HCT116 (cell line): ENCODE results near the gene SV2A. TPM values are rescaled to one million over a fixed set of nuclear protein-coding genes. Genes with fewer than 3 reads are reported as not detected.

Experiments used
- ATAC-seq: fragments of 200-7000 bp; cut with Tn5 transposase; 2 replicates; pipeline ENCODE4 v1.9.1; 2020; ENCODE audit warnings: mild to moderate bottlenecking, moderate library complexity
- BruUV-seq: library from RNA; stranded (reverse); fragments of 400-500 nt; replicated peaks from 2 replicates; lab custom pipeline; 2021; lab: Mats Ljungman, UMichigan
- CTCF ChIA-PET: fragments of 300-600 bp; sonication (Branson Sonifier 250); formaldehyde crosslinking; loops from one replicate; lab custom pipeline; 2021; ENCODE audit warnings: antibody characterized with exemption; lab: Charles Lee
- POLR2A ChIA-PET: fragments of 300-600, 350-600 bp; sonication (Branson Sonifier 250); formaldehyde crosslinking; loops from one replicate; lab custom pipeline; 2021; ENCODE audit warnings: antibody characterized with exemption; lab: Charles Lee
- RAD21 ChIA-PET, 2 experiments: fragments of 300-600 bp; sonication (Branson Sonifier 250); formaldehyde crosslinking; loops; one replicate each; lab custom pipeline; 2023; ENCODE audit warnings: low total read pairs in 2 of 2; ENCODE audit not compliant: uncharacterized antibody in 2 of 2, unreplicated experiment in 2 of 2, low non-redundant PET in 1 of 2; lab: Charles Lee
- DNase-seq: peaks from one replicate; pipeline ENCODE4 v3.0.0-alpha.2; 2010; ENCODE audit warnings: low read depth, low spot score
- H2AFZ ChIP-seq: fragments of 200-600 bp; shearing (Covaris generic), sonication (generic); 2 replicates; pipeline ENCODE4 v1.6.1; 2017; ENCODE audit warnings: low read depth, mixed run types, mixed read lengths, antibody characterized with exemption, low read length; ENCODE audit not compliant: poor library complexity, severe bottlenecking
- H3K27ac ChIP-seq: 2 replicates; pipeline ENCODE4 v1.5.1; 2012; ENCODE audit warnings: low read depth, low read length
- H3K27me3 ChIP-seq: fragments of 200-600 bp; sonication (generic); 2 replicates; pipeline ENCODE4 v1.6.1; 2016; ENCODE audit warnings: mixed run types, low read length, mixed read lengths; ENCODE audit not compliant: insufficient read depth
- H3K36me3 ChIP-seq, 2 experiments: fragments of 200-500 bp in 1 of 2; fragments of 200-600 bp in 1 of 2; sonication (Bioruptor generic) in 1 of 2; sonication (generic) in 1 of 2; 2 replicates each; pipeline versions ENCODE4 v1.5.1 to v1.6.1; 2014 to 2016; ENCODE audit warnings: low read length in 2 of 2, inconsistent platforms in 1 of 2, mixed read lengths in 1 of 2, mixed run types in 1 of 2; ENCODE audit not compliant: insufficient read depth in 2 of 2, control insufficient read depth in 1 of 2
- H3K4me1 ChIP-seq, 2 experiments: fragments of 200-600 bp in 1 of 2; sonication (generic) in 1 of 2; 2 replicates each; pipeline versions ENCODE4 v1.5.1 to v1.6.1; 2012 to 2017; ENCODE audit warnings: low read length in 2 of 2, inconsistent platforms in 1 of 2, mild to moderate bottlenecking in 1 of 2, mixed read lengths in 1 of 2, mixed run types in 1 of 2, moderate library complexity in 1 of 2; ENCODE audit not compliant: insufficient read depth in 2 of 2, control insufficient read depth in 1 of 2
- H3K4me2 ChIP-seq: fragments of 200-600 bp; sonication (generic); 2 replicates; pipeline ENCODE4 v1.6.1; 2017; ENCODE audit warnings: mixed run types, low read length, mixed read lengths
- H3K4me3 ChIP-seq, 2 experiments: fragments of 200-600 bp in 1 of 2; sonication (generic) in 1 of 2; replicated peaks in 1 of 2; 2 replicates each; pipeline ENCODE4 v1.5.1; 2011 to 2016; ENCODE audit warnings: low read length in 2 of 2, control low read depth in 1 of 2, low read depth in 1 of 2, mild to moderate bottlenecking in 1 of 2, mixed read lengths in 1 of 2, mixed run types in 1 of 2
- H3K79me2 ChIP-seq: fragments of 200-600 bp; sonication (generic); 2 replicates; pipeline ENCODE4 v1.6.1; 2017; ENCODE audit warnings: mild to moderate bottlenecking, mixed run types, low read length, moderate library complexity, mixed read lengths; ENCODE audit not compliant: insufficient read depth
- H3K9ac ChIP-seq: fragments of 200-600 bp; sonication (generic); 2 replicates; pipeline ENCODE4 v1.6.1; 2016; ENCODE audit warnings: low read length, mixed read lengths
- H3K9me2 ChIP-seq: fragments of 200-600 bp; sonication (generic), shearing (Covaris generic); 2 replicates; pipeline ENCODE4 v1.6.1; 2017; ENCODE audit warnings: mixed run types, mild to moderate bottlenecking, moderate library complexity; ENCODE audit not compliant: insufficient read depth
- H3K9me3 ChIP-seq, 2 experiments: fragments of 200-500 bp in 1 of 2; fragments of 200-600 bp in 1 of 2; sonication (Bioruptor generic) in 1 of 2; sonication (generic) in 1 of 2; 2 replicates each; pipeline ENCODE4 v1.6.1; 2014 to 2017; ENCODE audit warnings: low read length in 2 of 2, mixed read lengths in 2 of 2, inconsistent platforms in 1 of 2, low read depth in 1 of 2, mild to moderate bottlenecking in 1 of 2, mixed run types in 1 of 2, moderate library complexity in 1 of 2; ENCODE audit not compliant: control insufficient read depth in 1 of 2, insufficient read depth in 1 of 2
- H4K20me1 ChIP-seq: fragments of 200-600 bp; sonication (generic), shearing (Covaris generic); 2 replicates; pipeline ENCODE4 v1.6.1; 2017; ENCODE audit warnings: mixed run types, mild to moderate bottlenecking, moderate library complexity; ENCODE audit not compliant: insufficient read depth
- EGR1 ChIP-seq: IDR thresholded peaks from 2 replicates; pipeline ENCODE4 v1.6.1; 2012; ENCODE audit warnings: low read depth
- ELF1 ChIP-seq: IDR thresholded peaks from 2 replicates; pipeline ENCODE4 v1.6.1; 2012; ENCODE audit warnings: low read depth, borderline replicate concordance
- EZH2 ChIP-seq: fragments of 200-600 bp; sonication (generic); IDR thresholded peaks from 2 replicates; pipeline ENCODE4 v1.6.1; 2017; ENCODE audit warnings: antibody characterized with exemption, mixed run types
- EZH2phosphoT487 ChIP-seq: fragments of 200-600 bp; IDR thresholded peaks from 2 replicates; pipeline ENCODE4 v1.6.1; 2018; ENCODE audit warnings: antibody characterized with exemption, borderline replicate concordance
- FOSL1 ChIP-seq: IDR thresholded peaks from 2 replicates; pipeline ENCODE4 v1.6.1; 2012; ENCODE audit warnings: low read depth
- RAD21 ChIP-seq: IDR thresholded peaks from 2 replicates; pipeline ENCODE4 v1.6.1; 2012; ENCODE audit warnings: low read depth, mild to moderate bottlenecking
- SIN3A ChIP-seq: IDR thresholded peaks from 2 replicates; pipeline ENCODE4 v1.6.1; 2012; ENCODE audit warnings: low read depth
- SP1 ChIP-seq: IDR thresholded peaks from 2 replicates; pipeline ENCODE4 v1.6.1; 2012; ENCODE audit warnings: low read depth
- SRF ChIP-seq: IDR thresholded peaks from 2 replicates; pipeline ENCODE4 v1.6.1; 2012; ENCODE audit warnings: low read depth
- ZNF274 ChIP-seq: fragments of 200-500 bp; sonication (Bioruptor generic); IDR thresholded peaks from 2 replicates; pipeline ENCODE4 v1.6.1; 2014; ENCODE audit warnings: mild to moderate bottlenecking, low read depth, low read length, inconsistent platforms
- intact Hi-C: fragments of 100-400 bp; cut with micrococcal nuclease; formaldehyde crosslinking; loops from 2 replicates; pipeline ENCODE4 v1.10.0; 2022
- total RNA-seq: library from RNA; stranded (reverse); gene quantifications from one replicate; pipeline ENCODE4 v1.2.1, GENCODE V29; 2021; ENCODE audit not compliant: unreplicated experiment
- TF ChIP-seq, protein P1 (sequence below): IDR thresholded peaks from 2 replicates; pipeline ENCODE4 v1.6.1; 2012
- TF ChIP-seq, protein P2 (sequence below): IDR thresholded peaks from 2 replicates; pipeline ENCODE4 v1.6.1; 2012
- TF ChIP-seq, protein P3 (sequence below): IDR thresholded peaks from 2 replicates; pipeline ENCODE4 v1.6.1; 2012; ENCODE audit warnings: low read depth
- TF ChIP-seq, protein P4 (sequence below), 3 experiments: fragments of 200-600 bp in 1 of 3; sonication (generic) in 1 of 3; IDR thresholded peaks in 2 of 3; conservative IDR thresholded peaks in 1 of 3; 2 replicates each; pipeline ENCODE4 v1.5.1; 2012 to 2017; ENCODE audit warnings: low read depth in 2 of 3, low read length in 2 of 3, antibody characterized with exemption in 1 of 3, borderline replicate concordance in 1 of 3, control low read depth in 1 of 3, mild to moderate bottlenecking in 1 of 3, mixed read lengths in 1 of 3, mixed run types in 1 of 3, moderate library complexity in 1 of 3; ENCODE audit not compliant: insufficient read depth in 1 of 3

SV2A gene
- total RNA-seq, 1 experiment from 2014 or later: 0.15 TPM

DNA sequence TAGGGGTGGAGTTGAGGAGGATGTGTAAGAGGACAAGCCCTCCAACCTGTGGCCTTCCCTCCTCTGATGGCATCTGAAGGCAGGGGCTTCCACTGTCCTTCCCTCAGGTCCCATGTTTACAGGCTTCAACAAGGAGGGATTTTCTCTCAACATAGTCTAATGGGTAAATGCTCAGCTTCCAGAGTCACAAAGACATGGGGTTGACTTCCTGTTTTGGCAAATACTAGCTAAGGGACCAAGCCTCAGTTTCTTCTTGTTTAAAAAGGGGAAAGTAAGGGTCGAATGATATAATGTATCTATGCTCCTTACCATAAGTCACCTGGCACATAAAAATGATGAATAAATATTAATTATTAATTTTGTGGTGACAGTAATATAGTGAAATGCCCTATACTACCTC lies 3.1 kb downstream of the SV2A start (continued):
- TF ChIP-seq SRF: no peak

DNA sequence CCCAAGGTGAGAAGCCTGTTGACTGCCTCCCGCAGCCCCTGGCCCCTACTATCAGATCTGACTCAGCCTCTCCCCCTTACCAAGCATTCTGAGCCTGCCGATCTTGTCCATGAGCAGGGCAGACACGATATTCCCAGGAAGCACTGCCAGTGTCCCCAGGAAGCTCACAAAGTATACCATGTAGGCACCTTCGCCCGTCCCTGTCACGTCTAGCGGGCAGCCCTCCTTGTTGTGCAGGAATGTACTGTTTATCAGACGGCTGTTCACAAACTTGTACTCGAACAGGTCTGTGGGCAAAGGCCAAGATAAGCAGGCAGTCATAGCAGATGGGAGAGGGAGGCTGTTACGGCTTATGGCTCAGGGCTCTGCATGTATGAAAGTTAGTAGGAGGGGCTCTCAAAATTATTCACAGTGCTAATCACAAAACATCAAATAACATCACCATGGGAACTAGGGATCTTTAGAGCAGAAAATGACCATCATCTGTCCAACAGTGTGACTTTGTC lies 11.0 kb downstream of the SV2A start:
- no peak for TF ChIP-seq FOSL1
- TF ChIP-seq, protein P1, sequence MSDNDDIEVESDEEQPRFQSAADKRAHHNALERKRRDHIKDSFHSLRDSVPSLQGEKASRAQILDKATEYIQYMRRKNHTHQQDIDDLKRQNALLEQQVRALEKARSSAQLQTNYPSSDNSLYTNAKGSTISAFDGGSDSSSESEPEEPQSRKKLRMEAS: no peak
- no peak for TF ChIP-seq ELF1
- TF ChIP-seq SIN3A: no peak
- TF ChIP-seq, protein P2, sequence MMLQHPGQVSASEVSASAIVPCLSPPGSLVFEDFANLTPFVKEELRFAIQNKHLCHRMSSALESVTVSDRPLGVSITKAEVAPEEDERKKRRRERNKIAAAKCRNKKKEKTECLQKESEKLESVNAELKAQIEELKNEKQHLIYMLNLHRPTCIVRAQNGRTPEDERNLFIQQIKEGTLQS: no peak
- TF ChIP-seq ZNF274: no peak
- no peak for TF ChIP-seq RAD21
- no peak for TF ChIP-seq SRF
- TF ChIP-seq, protein P3, sequence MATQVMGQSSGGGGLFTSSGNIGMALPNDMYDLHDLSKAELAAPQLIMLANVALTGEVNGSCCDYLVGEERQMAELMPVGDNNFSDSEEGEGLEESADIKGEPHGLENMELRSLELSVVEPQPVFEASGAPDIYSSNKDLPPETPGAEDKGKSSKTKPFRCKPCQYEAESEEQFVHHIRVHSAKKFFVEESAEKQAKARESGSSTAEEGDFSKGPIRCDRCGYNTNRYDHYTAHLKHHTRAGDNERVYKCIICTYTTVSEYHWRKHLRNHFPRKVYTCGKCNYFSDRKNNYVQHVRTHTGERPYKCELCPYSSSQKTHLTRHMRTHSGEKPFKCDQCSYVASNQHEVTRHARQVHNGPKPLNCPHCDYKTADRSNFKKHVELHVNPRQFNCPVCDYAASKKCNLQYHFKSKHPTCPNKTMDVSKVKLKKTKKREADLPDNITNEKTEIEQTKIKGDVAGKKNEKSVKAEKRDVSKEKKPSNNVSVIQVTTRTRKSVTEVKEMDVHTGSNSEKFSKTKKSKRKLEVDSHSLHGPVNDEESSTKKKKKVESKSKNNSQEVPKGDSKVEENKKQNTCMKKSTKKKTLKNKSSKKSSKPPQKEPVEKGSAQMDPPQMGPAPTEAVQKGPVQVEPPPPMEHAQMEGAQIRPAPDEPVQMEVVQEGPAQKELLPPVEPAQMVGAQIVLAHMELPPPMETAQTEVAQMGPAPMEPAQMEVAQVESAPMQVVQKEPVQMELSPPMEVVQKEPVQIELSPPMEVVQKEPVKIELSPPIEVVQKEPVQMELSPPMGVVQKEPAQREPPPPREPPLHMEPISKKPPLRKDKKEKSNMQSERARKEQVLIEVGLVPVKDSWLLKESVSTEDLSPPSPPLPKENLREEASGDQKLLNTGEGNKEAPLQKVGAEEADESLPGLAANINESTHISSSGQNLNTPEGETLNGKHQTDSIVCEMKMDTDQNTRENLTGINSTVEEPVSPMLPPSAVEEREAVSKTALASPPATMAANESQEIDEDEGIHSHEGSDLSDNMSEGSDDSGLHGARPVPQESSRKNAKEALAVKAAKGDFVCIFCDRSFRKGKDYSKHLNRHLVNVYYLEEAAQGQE: no peak
- no peak for TF ChIP-seq EZH2
- TF ChIP-seq, protein P4, sequence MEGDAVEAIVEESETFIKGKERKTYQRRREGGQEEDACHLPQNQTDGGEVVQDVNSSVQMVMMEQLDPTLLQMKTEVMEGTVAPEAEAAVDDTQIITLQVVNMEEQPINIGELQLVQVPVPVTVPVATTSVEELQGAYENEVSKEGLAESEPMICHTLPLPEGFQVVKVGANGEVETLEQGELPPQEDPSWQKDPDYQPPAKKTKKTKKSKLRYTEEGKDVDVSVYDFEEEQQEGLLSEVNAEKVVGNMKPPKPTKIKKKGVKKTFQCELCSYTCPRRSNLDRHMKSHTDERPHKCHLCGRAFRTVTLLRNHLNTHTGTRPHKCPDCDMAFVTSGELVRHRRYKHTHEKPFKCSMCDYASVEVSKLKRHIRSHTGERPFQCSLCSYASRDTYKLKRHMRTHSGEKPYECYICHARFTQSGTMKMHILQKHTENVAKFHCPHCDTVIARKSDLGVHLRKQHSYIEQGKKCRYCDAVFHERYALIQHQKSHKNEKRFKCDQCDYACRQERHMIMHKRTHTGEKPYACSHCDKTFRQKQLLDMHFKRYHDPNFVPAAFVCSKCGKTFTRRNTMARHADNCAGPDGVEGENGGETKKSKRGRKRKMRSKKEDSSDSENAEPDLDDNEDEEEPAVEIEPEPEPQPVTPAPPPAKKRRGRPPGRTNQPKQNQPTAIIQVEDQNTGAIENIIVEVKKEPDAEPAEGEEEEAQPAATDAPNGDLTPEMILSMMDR (IDR thresholded peaks at IDR 0.05 in 2 of 3, conservative IDR thresholded peaks at IDR 0.05 in 1 of 3; ENCODE audit: borderline replicate concordance in 1 of 3, insufficient read depth in 1 of 3, low read depth in 2 of 3, low read length in 2 of 3): no peak
- TF ChIP-seq SP1: no peak
- no peak for TF ChIP-seq EZH2phosphoT487
- no peak for TF ChIP-seq EGR1
- H3K36me3 ChIP-seq: no peaks in the 10 kb centered on the region
- no peaks in the 10 kb centered on the region for H3K9me2 ChIP-seq
- ChIA-PET RAD21 (no interaction called here), POLR2A (no interaction called here), CTCF (no interaction called here)
- no peaks in the 10 kb centered on the region for H3K4me1 ChIP-seq
- no peak overlapping the region for H3K27ac ChIP-seq
- H4K20me1 ChIP-seq: no peaks in the 10 kb centered on the region
- H3K27me3 ChIP-seq: no peaks in the 10 kb centered on the region
- H3K79me2 ChIP-seq: no peaks in the 10 kb centered on the region
- no peaks in the 10 kb centered on the region for H3K9me3 ChIP-seq
- DNase-seq (no peak), ATAC-seq (no peak)
- H3K4me2 ChIP-seq: no peak overlapping the region
- no peak overlapping the region for H3K4me3 ChIP-seq
- no TSS peak for BruUV-seq
- no peak overlapping the region for H3K9ac ChIP-seq
- no peak overlapping the region for H2AFZ ChIP-seq
- intact Hi-C loops: no loop called here
